K562 (cell line): ENCODE measurements around the gene CSK. TPM values are rescaled to one million over a fixed set of nuclear protein-coding genes. Genes with fewer than 3 reads are reported as not detected.

Source experiments
- ATAC-seq: fragments of 200-7000 bp; cut with Tn5 transposase; 3 replicates; pipeline ENCODE4 v1.9.1; 2020; ENCODE audit warnings: moderate library complexity
- BruUV-seq: library from RNA; stranded (reverse); fragments of 400-500 nt; replicated peaks from 2 replicates; lab custom pipeline; 2021; lab: Mats Ljungman, UMichigan
- CTCF ChIA-PET: fragments of 300-600 bp; formaldehyde crosslinking; extraction: SDS; loops from one replicate; lab custom pipeline; 2021; ENCODE audit warnings: low intra/inter-chr PET ratio; lab: Yijun Ruan, JAX
- POLR2A ChIA-PET: fragments of 300-600, 350-650 bp; sonication (Branson Sonifier 250); formaldehyde crosslinking; extraction: SDS; loops from one replicate; lab custom pipeline; 2021; ENCODE audit warnings: antibody characterized with exemption, inconsistent platforms; lab: Yijun Ruan, JAX
- DNase-seq, 4 experiments: peaks; one replicate each; pipeline versions ENCODE4 v3.0.0 to v3.0.0-alpha.2; 2011 to 2018; ENCODE audit warnings: low spot score in 3 of 4, mixed read lengths in 3 of 4; ENCODE audit errors: extremely low read depth in 1 of 4
- FAIRE-seq: peaks from 2 replicates; lab custom pipeline; 2011; peaks lifted over from hg19 to GRCh38; lab: Jason Lieb, UNC
- H2AFZ ChIP-seq: 2 replicates; pipeline ENCODE4 v1.6.0; 2011; ENCODE audit warnings: low read depth, low read length, control low read depth, inconsistent platforms
- H3K27ac ChIP-seq: fragments of 200-600 bp; 3 replicates; pipeline ENCODE4 v1.8.0; 2011; ENCODE audit warnings: low read depth, mild to moderate bottlenecking, control low read depth, inconsistent platforms, low read length, moderate library complexity, mixed read lengths; ENCODE audit errors: extremely low read depth
- H3K27me3 ChIP-seq, 2 experiments: fragments of 300-600 bp in 1 of 2; 2 replicates in 1 of 2; 3 replicates in 1 of 2; pipeline versions ENCODE4 v1.6.0 to v1.8.0; 2011; ENCODE audit warnings: inconsistent platforms in 2 of 2, low read length in 2 of 2, mild to moderate bottlenecking in 1 of 2, mixed read lengths in 1 of 2, moderate library complexity in 1 of 2; ENCODE audit not compliant: control insufficient read depth in 2 of 2, insufficient read depth in 2 of 2
- H3K36me3 ChIP-seq: fragments of 300-600 bp; 3 replicates; pipeline ENCODE4 v1.8.0; 2011; ENCODE audit warnings: mild to moderate bottlenecking, low read length, inconsistent platforms; ENCODE audit not compliant: control insufficient read depth, insufficient read depth
- H3K4me1 ChIP-seq, 2 experiments: fragments of 200-600 bp in 1 of 2; replicated peaks in 1 of 2; 2 replicates in 1 of 2; 3 replicates in 1 of 2; pipeline versions ENCODE4 v1.5.1 to v1.8.0; 2011; ENCODE audit warnings: inconsistent platforms in 2 of 2, low read length in 2 of 2, mild to moderate bottlenecking in 1 of 2, mixed read lengths in 1 of 2, moderate library complexity in 1 of 2; ENCODE audit not compliant: control insufficient read depth in 2 of 2, insufficient read depth in 2 of 2
- H3K4me2 ChIP-seq: 2 replicates; pipeline ENCODE4 v1.6.1; 2011; ENCODE audit warnings: low read length, control low read depth, inconsistent platforms, mixed read lengths; ENCODE audit not compliant: insufficient read depth
- H3K4me3 ChIP-seq: fragments of 200-600 bp; sonication (generic), shearing (Covaris generic); 2 replicates; pipeline ENCODE4 v1.5.1; 2016; ENCODE audit warnings: control low read depth, inconsistent platforms
- H3K79me2 ChIP-seq: fragments of 200-600 bp; 3 replicates; pipeline ENCODE4 v1.8.0; 2011; ENCODE audit warnings: low read length, inconsistent platforms; ENCODE audit not compliant: control insufficient read depth, insufficient read depth
- H3K9ac ChIP-seq, 2 experiments: 2 replicates each; pipeline versions ENCODE4 v1.6.0 to v1.6.1; 2011; ENCODE audit warnings: low read depth in 2 of 2, low read length in 2 of 2, control low read depth in 1 of 2, inconsistent platforms in 1 of 2, mild to moderate bottlenecking in 1 of 2, mixed read lengths in 1 of 2; ENCODE audit not compliant: insufficient read depth in 1 of 2
- H3K9me1 ChIP-seq: one replicate; pipeline ENCODE4 v1.6.0; 2011; ENCODE audit warnings: inconsistent platforms, mild to moderate bottlenecking, low read length, moderate library complexity; ENCODE audit not compliant: control insufficient read depth, insufficient read depth
- H3K9me3 ChIP-seq: replicated peaks from 2 replicates; pipeline ENCODE4 v1.5.1; 2011; ENCODE audit warnings: low read depth, low read length, inconsistent platforms; ENCODE audit not compliant: control insufficient read depth, insufficient read depth
- H4K20me1 ChIP-seq: replicated peaks from 2 replicates; pipeline ENCODE4 v1.6.1; 2011; ENCODE audit warnings: low read length, inconsistent platforms, mixed read lengths; ENCODE audit not compliant: control insufficient read depth, insufficient read depth
- CEBPG ChIP-seq, 3 experiments: fragments of 200-800 bp in 1 of 3; sonication (Bioruptor generic) in 1 of 3; sonication (generic) in 1 of 3; formaldehyde crosslinking in 1 of 3; IDR thresholded peaks in 2 of 3; conservative IDR thresholded peaks in 1 of 3; 2 replicates each; pipeline versions ENCODE4 v1.6.1 to v1.8.0; 2016 to 2022; ENCODE audit warnings: missing compliant biosample characterization in 2 of 3, missing genetic modification characterization in 2 of 3, mild to moderate bottlenecking in 1 of 3, missing genetic modification reagents in 1 of 3
- CGGBP1 ChIP-seq: fragments of 250-450 bp; sonication (Bioruptor Pico); IDR thresholded peaks from 2 replicates; pipeline ENCODE4 v1.9.0; 2021; ENCODE audit warnings: mild to moderate bottlenecking
- FOXJ3 ChIP-seq: sonication (generic); formaldehyde crosslinking; IDR thresholded peaks from 2 replicates; pipeline ENCODE4 v1.4.0; 2020; ENCODE audit warnings: mild to moderate bottlenecking, missing genetic modification reagents
- KLF13 ChIP-seq: fragments of 450-650 bp; IDR thresholded peaks from 2 replicates; pipeline ENCODE4 v1.6.1; 2016; ENCODE audit warnings: missing genetic modification characterization, low read depth, mild to moderate bottlenecking, missing compliant biosample characterization, moderate library complexity, borderline replicate concordance
- MCM3 ChIP-seq: fragments of 450-650 bp; IDR thresholded peaks from 2 replicates; pipeline ENCODE4 v1.6.1; 2016
- RAD21 ChIP-seq, 2 experiments: fragments of 250-450 bp in 1 of 2; fragments of 450-650 bp in 1 of 2; sonication (Bioruptor Pico) in 1 of 2; formaldehyde crosslinking in 1 of 2; IDR thresholded peaks in 1 of 2; conservative IDR thresholded peaks in 1 of 2; 2 replicates each; pipeline versions ENCODE4 v1.4.0 to v1.8.0; 2020 to 2022; ENCODE audit warnings: mild to moderate bottlenecking in 2 of 2, moderate library complexity in 1 of 2
- RB1 ChIP-seq: fragments of 450-650 bp; IDR thresholded peaks from 2 replicates; pipeline ENCODE4 v1.6.1; 2017; ENCODE audit warnings: low read depth, mild to moderate bottlenecking
- RFX5 ChIP-seq: IDR thresholded peaks from 2 replicates; pipeline ENCODE4 v1.6.1; 2011; ENCODE audit warnings: low read depth, mild to moderate bottlenecking, improper control_type of control experiment, low read length
- SLC30A9 ChIP-seq: fragments of 250-450 bp; sonication (Bioruptor Pico); IDR thresholded peaks from 2 replicates; pipeline ENCODE4 v1.8.0; 2022; ENCODE audit warnings: mild to moderate bottlenecking, moderate library complexity
- SNRNP70 ChIP-seq: fragments of 200-400 bp; formaldehyde crosslinking; optimal IDR thresholded peaks from 2 replicates; pipeline ENCODE3; 2017; ENCODE audit warnings: low read depth, low read length
- WGBS: fragments of 100-300 bp; shearing (Covaris generic); methylation state at CpG from one replicate; pipeline ENCODE4 v1.1.6; 2016; ENCODE audit warnings: low coverage, mixed read lengths; ENCODE audit not compliant: insufficient coverage; ENCODE audit errors: missing lambda C conversion rate; 5-methylcytosine and 5-hydroxymethylcytosine counted together
- in situ Hi-C: fragments of 300-500 bp; cut with MboI; formaldehyde crosslinking; loops from 4 replicates; pipeline ENCODE4 v1.15.0; 2018; ENCODE audit warnings: inconsistent platforms, mixed read lengths
- intact Hi-C: fragments of 100-400 bp; cut with micrococcal nuclease; formaldehyde crosslinking; loops from 2 replicates; pipeline ENCODE4 v1.14.2; 2022
- polyA plus RNA-seq, 8 experiments: library from polyadenylated mRNA; depleted of rRNA in 4 of 8; stranded (reverse) in 5 of 8; unstranded in 3 of 8; fragments of >200 nt; fragmentation: Nextera tagmentation in 2 of 8; fragmentation: Illumina TruSeq in 1 of 8; extraction: Ambion mirVana in 2 of 8; extraction: Trizol in 1 of 8; gene quantifications; 2 replicates each; pipeline versions ENCODE4 v1.2.1 to v1.2.3, GENCODE V29; 2011 to 2014; ENCODE audit warnings: inconsistent platforms in 1 of 8, missing spikeins in 1 of 8
- total RNA-seq, 7 experiments: library from RNA; depleted of rRNA in 6 of 7; stranded (reverse); fragments of >200 nt in 6 of 7; fragmentation: Illumina TruSeq in 2 of 7; extraction: Trizol in 2 of 7; gene quantifications; 2 replicates each; pipeline versions ENCODE4 v1.2.1 to v1.2.3, GENCODE V29; 2011 to 2021; ENCODE audit warnings: low replicate concordance in 1 of 7
- TF ChIP-seq, protein P1 (sequence below): sonication (generic); formaldehyde crosslinking; IDR thresholded peaks from 2 replicates; pipeline ENCODE4 v1.8.1; 2022; ENCODE audit warnings: missing genetic modification reagents
- TF ChIP-seq, protein P2 (sequence below): IDR thresholded peaks from 2 replicates; pipeline ENCODE4 v1.6.1; 2016; ENCODE audit warnings: missing genetic modification characterization, missing compliant biosample characterization
- TF ChIP-seq, protein P3 (sequence below), 2 experiments: fragments of 150-350 bp in 1 of 2; IDR thresholded peaks; 2 replicates each; pipeline ENCODE4 v1.6.1; 2012 to 2016; ENCODE audit warnings: low read depth in 2 of 2, low read length in 2 of 2, mild to moderate bottlenecking in 1 of 2, moderate library complexity in 1 of 2

CSK gene
- total and polyA plus RNA-seq, 9 of the 15 experiments (the other 6 are each of a cell fraction or from before 2014, with no cell fraction given) = 1.5 to 112 (median 22.5) TPM

- TF ChIP-seq CEBPG (CRISPR knock-in tag; IDR thresholded peaks at IDR 0.05) (no peak), CEBPG (tag; conservative IDR thresholded peaks at IDR 0.05 in 1 of 2, IDR thresholded peaks at IDR 0.05 in 1 of 2) (no peak), SLC30A9 (CRISPR knock-in tag) (no peak), SNRNP70 (no peak)
Measured at GRCh38 chr15:74752011-74752410, 29.9 kb upstream of the CSK start (continued).

GRCh38 chr15:74752531-74752930 is 29.3 kb upstream of the CSK start:
- Histone ChIP-seq H3K4me1 (no peaks in the 10 kb centered on the region), H3K9me3 (no peaks in the 10 kb centered on the region), H3K4me2 (no peak overlapping the region), H3K9ac (no peak overlapping the region), H2AFZ (no peak overlapping the region), H3K4me3 (no peak overlapping the region), H3K9me1 (no peaks in the 10 kb centered on the region), H3K79me2 (no peaks in the 10 kb centered on the region), H4K20me1 (no peaks in the 10 kb centered on the region; the same call in 1 of the 2 replicates), H3K36me3 (no peaks in the 10 kb centered on the region), H3K27me3 (peaks cover 35 to 81% of the 10 kb centered on the region in 2 experiments), H3K27ac (no peak overlapping the region)
- 0% methylated on average over 5 of the region's 5 CpGs for WGBS
- no TSS peak for BruUV-seq
- no peak for DNase-seq
- CTCF ChIA-PET = no interaction called here
- FAIRE-seq = no peak
- intact Hi-C loops (no loop called here), in situ Hi-C loops (no loop called here)
- POLR2A ChIA-PET = no interaction called here
- ATAC-seq = no peak
- TF ChIP-seq, protein P1, sequence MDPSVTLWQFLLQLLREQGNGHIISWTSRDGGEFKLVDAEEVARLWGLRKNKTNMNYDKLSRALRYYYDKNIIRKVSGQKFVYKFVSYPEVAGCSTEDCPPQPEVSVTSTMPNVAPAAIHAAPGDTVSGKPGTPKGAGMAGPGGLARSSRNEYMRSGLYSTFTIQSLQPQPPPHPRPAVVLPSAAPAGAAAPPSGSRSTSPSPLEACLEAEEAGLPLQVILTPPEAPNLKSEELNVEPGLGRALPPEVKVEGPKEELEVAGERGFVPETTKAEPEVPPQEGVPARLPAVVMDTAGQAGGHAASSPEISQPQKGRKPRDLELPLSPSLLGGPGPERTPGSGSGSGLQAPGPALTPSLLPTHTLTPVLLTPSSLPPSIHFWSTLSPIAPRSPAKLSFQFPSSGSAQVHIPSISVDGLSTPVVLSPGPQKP (CRISPR knock-in tag) = no peak
- TF ChIP-seq, protein P2, sequence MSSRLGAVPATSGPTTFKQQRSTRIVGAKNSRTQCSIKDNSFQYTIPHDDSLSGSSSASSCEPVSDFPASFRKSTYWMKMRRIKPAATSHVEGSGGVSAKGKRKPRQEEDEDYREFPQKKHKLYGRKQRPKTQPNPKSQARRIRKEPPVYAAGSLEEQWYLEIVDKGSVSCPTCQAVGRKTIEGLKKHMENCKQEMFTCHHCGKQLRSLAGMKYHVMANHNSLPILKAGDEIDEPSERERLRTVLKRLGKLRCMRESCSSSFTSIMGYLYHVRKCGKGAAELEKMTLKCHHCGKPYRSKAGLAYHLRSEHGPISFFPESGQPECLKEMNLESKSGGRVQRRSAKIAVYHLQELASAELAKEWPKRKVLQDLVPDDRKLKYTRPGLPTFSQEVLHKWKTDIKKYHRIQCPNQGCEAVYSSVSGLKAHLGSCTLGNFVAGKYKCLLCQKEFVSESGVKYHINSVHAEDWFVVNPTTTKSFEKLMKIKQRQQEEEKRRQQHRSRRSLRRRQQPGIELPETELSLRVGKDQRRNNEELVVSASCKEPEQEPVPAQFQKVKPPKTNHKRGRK (tag) = no peak
- no peak for TF ChIP-seq KLF13 (tag)
- TF ChIP-seq MCM3 = no peak
- no peak for TF ChIP-seq CGGBP1
- TF ChIP-seq RB1 = no peak
- TF ChIP-seq, protein P3, sequence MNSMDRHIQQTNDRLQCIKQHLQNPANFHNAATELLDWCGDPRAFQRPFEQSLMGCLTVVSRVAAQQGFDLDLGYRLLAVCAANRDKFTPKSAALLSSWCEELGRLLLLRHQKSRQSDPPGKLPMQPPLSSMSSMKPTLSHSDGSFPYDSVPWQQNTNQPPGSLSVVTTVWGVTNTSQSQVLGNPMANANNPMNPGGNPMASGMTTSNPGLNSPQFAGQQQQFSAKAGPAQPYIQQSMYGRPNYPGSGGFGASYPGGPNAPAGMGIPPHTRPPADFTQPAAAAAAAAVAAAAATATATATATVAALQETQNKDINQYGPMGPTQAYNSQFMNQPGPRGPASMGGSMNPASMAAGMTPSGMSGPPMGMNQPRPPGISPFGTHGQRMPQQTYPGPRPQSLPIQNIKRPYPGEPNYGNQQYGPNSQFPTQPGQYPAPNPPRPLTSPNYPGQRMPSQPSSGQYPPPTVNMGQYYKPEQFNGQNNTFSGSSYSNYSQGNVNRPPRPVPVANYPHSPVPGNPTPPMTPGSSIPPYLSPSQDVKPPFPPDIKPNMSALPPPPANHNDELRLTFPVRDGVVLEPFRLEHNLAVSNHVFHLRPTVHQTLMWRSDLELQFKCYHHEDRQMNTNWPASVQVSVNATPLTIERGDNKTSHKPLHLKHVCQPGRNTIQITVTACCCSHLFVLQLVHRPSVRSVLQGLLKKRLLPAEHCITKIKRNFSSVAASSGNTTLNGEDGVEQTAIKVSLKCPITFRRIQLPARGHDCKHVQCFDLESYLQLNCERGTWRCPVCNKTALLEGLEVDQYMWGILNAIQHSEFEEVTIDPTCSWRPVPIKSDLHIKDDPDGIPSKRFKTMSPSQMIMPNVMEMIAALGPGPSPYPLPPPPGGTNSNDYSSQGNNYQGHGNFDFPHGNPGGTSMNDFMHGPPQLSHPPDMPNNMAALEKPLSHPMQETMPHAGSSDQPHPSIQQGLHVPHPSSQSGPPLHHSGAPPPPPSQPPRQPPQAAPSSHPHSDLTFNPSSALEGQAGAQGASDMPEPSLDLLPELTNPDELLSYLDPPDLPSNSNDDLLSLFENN (IDR thresholded peaks at IDR 0.05; ENCODE audit: low read depth in 2 of 2, low read length in 2 of 2) = no peak
- no peak for TF ChIP-seq RAD21 (CRISPR knock-in tag; conservative IDR thresholded peaks at IDR 0.05 in 1 of 2, IDR thresholded peaks at IDR 0.05 in 1 of 2)
- TF ChIP-seq RFX5 = no peak
- no peak for TF ChIP-seq FOXJ3 (CRISPR knock-in tag)
